ENCODE results near the gene NOX3.
"Not testable (repeated sequence)": the region's sequence is repeated elsewhere in the genome, so short reads cannot be mapped to it uniquely, and the experiment has no call there.

NOX3 gene

DNA sequence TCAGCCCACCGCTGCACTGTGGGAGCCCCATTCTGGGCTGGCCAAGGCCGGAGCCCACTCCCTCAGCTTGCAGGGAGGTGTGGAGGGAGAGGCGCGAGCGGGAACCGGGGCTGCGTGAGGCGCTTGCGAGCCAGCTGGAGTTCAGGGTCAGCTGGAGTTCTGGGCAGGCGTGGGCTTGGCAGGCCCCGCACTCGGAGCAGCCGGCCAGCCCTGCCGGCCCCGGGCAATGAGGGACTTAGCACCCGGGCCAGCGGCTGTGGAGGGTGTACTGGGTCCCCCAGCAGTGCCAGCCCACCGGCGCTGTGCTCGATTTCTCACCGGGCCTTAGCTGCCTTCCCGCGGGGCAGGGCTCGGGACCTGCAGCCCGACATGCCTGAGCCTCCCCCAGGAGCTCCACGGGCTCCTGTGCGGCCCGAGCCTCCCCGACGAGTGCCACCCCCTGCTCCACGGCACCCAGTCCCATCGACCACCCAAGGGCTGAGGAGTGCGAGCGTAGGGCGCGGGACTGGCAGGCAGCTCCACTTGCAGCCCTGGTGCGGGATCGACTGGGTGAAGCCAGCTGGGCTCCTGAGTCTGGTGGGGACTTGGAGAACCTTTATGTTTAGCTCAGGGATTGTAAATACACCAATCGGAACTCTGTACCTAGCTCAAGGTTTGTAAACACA lies 92.5 kb downstream of the NOX3 start:
- DNase-seq: not testable (repeated sequence)

- DNase-seq: no peak
These were observed 101.5 kb downstream of the NOX3 start for GRCh38 chr6:155354167-155354566.

DNA sequence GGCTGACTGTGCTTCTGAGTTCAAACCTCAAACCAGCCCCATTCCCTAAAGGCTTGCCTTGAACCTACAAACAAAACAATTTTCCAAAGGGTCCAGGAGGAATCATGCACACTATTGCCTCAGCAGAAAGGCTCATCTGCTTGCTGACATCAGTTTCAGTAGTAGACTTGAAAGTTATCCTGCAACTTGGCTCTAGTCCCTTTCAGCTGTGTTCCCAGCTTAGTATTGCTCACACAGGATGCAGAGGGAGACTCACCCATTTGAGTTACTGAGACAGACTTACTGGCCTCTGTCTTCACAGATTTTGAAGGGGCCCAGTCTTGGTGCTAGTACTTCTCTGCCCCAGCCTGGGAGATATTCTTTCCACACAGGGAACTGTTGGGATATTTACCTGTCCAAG lies 102.8 kb downstream of the NOX3 start:
- DNase-seq: no peak

GRCh38 chr6:155352130-155352420 lies 103.6 kb downstream of the NOX3 start:
- DNase-seq: no peak

DNA sequence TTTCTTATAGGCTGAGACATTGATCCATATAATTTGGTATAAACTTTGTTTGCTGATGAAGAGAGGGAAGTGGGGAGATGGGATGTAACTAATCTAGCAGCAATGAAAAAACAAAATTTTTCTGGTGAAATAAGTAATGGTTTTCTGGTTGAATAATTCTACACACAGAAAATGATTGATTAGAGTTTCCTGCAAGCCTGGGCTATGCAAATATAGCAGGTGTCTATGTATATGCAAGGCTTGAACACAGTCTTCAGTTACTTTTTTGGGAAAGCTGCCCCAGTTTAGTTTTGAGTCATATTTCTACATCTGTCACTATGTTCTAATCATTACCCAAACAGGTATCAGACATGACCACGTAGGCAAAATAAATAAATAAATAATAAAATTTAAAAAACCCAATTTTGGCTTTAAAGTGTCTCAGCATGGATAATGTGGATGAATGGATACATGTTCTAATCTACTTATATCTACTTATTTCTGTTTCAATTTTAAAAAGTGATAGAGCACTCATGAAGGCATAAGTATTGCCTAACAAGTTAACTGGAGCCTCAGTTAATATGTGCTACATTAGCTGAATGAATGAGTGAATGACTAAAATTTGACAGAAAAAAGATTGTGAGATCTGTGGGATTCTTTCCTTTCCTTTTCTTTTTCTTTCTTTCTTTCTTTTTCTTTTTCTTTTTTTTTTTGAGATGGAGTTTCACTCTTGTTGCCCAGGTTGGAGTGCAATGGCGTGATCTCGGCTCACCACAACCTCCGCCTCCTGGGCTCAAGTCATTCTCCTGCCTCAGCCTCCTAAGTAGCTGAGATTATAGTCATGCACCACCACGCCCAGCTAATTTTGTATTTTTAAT lies 104.1 kb downstream of the NOX3 start:
- DNase-seq: no peak

GRCh38 chr6:155349956-155350355 lies 105.7 kb downstream of the NOX3 start:
- no peak for DNase-seq

- no peak for DNase-seq
These were observed 106.5 kb downstream of the NOX3 start for GRCh38 chr6:155349129-155349528.

- DNase-seq: no peak
These were observed 107.8 kb downstream of the NOX3 start for GRCh38 chr6:155347800-155348199.

- DNase-seq: no peak
These were observed 108.7 kb downstream of the NOX3 start for GRCh38 chr6:155346957-155347356.
